HG03571 (cell line): ENCODE data around the gene AP3B1.

ENCODE experiments used
- ATAC-seq: cut with Tn5 transposase; IDR thresholded peaks from one replicate; pipeline ENCODE4 v1.9.1; 2021; ENCODE audit not compliant: unreplicated experiment

The AP3B1 gene

DNA sequence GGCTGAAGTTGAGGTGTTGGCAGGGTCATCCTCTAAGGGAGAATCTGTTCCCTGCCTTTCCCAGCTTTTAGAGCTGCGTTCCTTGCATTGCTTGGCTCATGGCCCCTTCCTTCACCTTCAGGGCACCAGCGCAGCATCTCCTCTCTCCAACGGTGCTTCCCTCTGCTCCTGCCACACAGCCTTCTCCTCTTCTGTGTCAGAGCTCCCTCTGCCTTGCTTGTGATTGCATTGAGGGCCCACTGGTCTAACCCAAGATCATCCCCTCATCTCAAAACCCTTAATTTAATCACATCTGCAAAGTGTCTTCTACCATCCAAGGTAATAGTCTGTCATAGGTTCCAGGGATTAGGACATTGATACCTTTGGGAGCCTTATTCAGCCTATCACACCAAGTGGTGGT, 312.7 kb downstream of the AP3B1 start:
- ATAC-seq, result no peak

GRCh38 chr5:77974576-77974975, 319.9 kb downstream of the AP3B1 start:
- ATAC-seq, result no peak

- ATAC-seq, result no peak
Measured at GRCh38 chr5:77973253-77973609, 321.3 kb downstream of the AP3B1 start.

- ATAC-seq, result no peak
Measured at GRCh38 chr5:77972469-77973252, 321.8 kb downstream of the AP3B1 start.

GRCh38 chr5:77971776-77972468, 322.6 kb downstream of the AP3B1 start:
- ATAC-seq, result no peak

DNA sequence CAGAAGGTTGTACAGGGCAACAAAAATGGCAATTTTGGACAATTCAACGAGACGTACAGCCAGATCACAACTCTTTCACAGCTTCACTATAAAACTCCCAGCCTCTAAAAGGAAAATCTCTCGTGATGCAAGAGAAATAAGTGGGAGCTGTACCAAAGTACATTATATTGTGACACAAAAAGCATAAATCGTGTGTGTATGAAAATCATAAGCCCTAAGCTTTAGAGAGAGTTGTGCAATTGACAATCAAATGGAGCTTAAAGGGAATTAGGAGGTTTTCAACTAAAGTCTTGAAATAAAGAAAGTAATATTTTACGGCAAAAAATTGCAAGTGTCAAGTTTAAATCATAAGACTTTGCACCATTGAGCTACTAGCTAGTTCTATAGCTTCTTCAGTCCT, 323.6 kb downstream of the AP3B1 start:
- no peak for ATAC-seq

- ATAC-seq, result no peak
Measured at GRCh38 chr5:77963795-77964194, 330.7 kb downstream of the AP3B1 start.

GRCh38 chr5:77960863-77961396, 333.6 kb downstream of the AP3B1 start:
- no peak for ATAC-seq

GRCh38 chr5:77960305-77960704, 334.2 kb downstream of the AP3B1 start:
- no peak for ATAC-seq

DNA sequence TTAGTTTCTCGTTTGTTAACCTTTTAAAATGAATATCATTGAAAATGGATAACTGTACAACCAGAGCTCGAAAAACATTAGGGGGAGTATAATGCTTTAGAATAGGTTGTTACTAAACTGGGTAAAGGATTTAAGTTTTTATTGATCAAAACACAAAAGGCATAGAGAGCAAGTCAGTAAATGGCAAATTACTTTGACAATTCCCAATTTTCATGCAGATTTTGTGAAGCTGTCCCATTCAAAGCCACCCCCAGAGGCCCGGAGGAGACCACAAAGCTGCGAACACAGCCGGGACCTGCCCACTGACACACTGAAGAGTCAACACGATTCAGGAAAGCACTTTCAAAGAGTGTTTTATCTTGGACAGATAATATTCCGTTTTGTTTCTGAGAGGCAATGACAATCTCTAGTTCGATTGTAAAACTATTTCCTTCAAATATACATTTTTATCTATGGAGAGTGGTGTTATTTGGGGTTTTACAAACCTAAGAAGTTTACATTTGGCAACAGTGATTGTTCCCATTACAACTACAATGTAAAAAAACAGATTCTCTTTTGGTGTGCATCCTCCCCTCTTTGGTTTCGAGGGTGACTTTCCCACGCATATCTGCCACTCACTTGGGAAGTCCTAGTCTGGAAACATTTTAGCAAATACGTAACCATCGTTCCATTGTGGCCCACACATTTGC, 335.7 kb downstream of the AP3B1 start:
- ATAC-seq, result no peak

- no peak for ATAC-seq
Measured at GRCh38 chr5:77957931-77958521, 336.5 kb downstream of the AP3B1 start.

- no peak for ATAC-seq
Measured at GRCh38 chr5:77957516-77957915, 337.0 kb downstream of the AP3B1 start.

GRCh38 chr5:77957081-77957480, 337.4 kb downstream of the AP3B1 start:
- no peak for ATAC-seq

GRCh38 chr5:77955577-77955976, 338.9 kb downstream of the AP3B1 start:
- no peak for ATAC-seq

GRCh38 chr5:77953374-77953773, 341.1 kb downstream of the AP3B1 start:
- ATAC-seq, result no peak

- ATAC-seq, result no peak
Measured at GRCh38 chr5:77952636-77953212, 341.8 kb downstream of the AP3B1 start.
